ENCODE data around the gene BCL2L1. TPM values are rescaled to one million over a fixed set of nuclear protein-coding genes. Genes with fewer than 3 reads are reported as not detected.

Gene BCL2L1
- total and polyA plus RNA-seq, 10 donors = 18.7 to 167 (median 87.6) TPM

DNA sequence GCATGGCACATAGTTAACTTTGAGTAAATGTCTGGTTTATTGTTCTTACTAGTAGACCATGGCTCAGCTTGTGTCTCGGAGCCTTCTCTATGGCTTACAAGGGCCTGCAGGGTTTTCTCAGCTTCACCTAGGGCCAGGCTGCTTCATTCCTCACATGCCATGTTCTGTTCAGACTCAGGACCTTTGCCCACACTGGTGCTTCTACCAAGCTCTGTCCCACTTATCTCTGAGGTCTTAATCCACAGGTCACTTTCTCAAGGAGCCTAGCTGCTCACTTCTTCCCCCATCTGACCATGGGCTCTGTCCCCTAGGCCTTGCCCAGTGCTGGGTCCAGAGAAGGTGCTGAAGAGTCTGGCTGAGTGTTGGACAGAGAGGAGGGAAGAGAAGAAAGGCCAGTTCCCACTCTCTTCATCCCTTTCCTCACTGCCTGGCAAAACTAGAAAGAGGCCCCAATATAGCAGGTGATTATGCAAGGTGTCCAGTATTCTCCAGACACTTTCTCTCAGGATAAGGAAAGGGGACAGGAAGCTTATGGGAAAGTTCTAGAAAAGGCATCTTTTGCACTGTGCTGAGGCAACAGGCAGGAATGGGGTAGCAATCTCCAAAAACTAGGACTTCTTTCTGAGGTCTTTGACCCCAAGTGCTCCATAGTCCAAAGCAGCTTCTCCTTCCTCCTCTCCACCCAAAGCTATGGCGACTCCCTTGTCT lies 45.0 kb downstream of the BCL2L1 start:
- no peak for DNase-seq
- 84 to 97% (median 90%) methylated on average over 2 of the region's 2 CpGs for WGBS, 5 donors
- no peak overlapping the region for H3K4me3 ChIP-seq

GRCh38 chr20:31676609-31676989 lies 46.1 kb downstream of the BCL2L1 start:
- Histone ChIP-seq H3K27ac (peak overlapping the region; percentile 70 to 95 (median 84)), H3K27me3 (replicated peaks in 1 of 7) (no peaks in the 10 kb centered on the region), H3K4me1 (peaks cover 73 to 100% (median 91%) of the 10 kb centered on the region in 6 donors), H3K36me3 (peaks cover 0 to 61% (median 0%) of the 10 kb centered on the region in 6 donors), H3K9me3 (no peaks in the 10 kb centered on the region), H3K4me3 (peak overlapping the region in 1 of 8 donors; percentile 71)
- TF ChIP-seq POLR2AphosphoS5 (IDR thresholded peaks at IDR 0.05) (no peak), POLR2A (IDR thresholded peaks at IDR 0.05) (no peak)
- TF ChIP-seq, protein P1, sequence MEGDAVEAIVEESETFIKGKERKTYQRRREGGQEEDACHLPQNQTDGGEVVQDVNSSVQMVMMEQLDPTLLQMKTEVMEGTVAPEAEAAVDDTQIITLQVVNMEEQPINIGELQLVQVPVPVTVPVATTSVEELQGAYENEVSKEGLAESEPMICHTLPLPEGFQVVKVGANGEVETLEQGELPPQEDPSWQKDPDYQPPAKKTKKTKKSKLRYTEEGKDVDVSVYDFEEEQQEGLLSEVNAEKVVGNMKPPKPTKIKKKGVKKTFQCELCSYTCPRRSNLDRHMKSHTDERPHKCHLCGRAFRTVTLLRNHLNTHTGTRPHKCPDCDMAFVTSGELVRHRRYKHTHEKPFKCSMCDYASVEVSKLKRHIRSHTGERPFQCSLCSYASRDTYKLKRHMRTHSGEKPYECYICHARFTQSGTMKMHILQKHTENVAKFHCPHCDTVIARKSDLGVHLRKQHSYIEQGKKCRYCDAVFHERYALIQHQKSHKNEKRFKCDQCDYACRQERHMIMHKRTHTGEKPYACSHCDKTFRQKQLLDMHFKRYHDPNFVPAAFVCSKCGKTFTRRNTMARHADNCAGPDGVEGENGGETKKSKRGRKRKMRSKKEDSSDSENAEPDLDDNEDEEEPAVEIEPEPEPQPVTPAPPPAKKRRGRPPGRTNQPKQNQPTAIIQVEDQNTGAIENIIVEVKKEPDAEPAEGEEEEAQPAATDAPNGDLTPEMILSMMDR (IDR thresholded peaks at IDR 0.05 in 8 of 11, conservative IDR thresholded peaks at IDR 0.05 in 3 of 11) = no peak
- intact Hi-C loops (cut with DNase I; ENCODE audit: low total_unique reads) = loop anchor here (5.0 kb wide), 1 partner anchor 36 kb away; no protein-coding TSS in a partner anchor
- no peak for DNase-seq
- 80 to 91% (median 84%) methylated on average over 7 of the region's 7 CpGs for WGBS, 5 donors

More for the DNA sequence above, 45.0 kb downstream of the BCL2L1 start:
- Histone ChIP-seq H3K9me3 (no peaks in the 10 kb centered on the region), H3K27ac (peak overlapping the region; percentile 41 to 95 (median 84)), H3K4me1 (peaks cover 80 to 100% (median 96%) of the 10 kb centered on the region in 6 donors), H3K36me3 (peaks cover 0 to 64% (median 0%) of the 10 kb centered on the region in 6 donors), H3K27me3 (replicated peaks in 1 of 7) (no peaks in the 10 kb centered on the region)
- TF ChIP-seq, protein P1 (IDR thresholded peaks at IDR 0.05 in 8 of 11, conservative IDR thresholded peaks at IDR 0.05 in 3 of 11) = no peak
- TF ChIP-seq POLR2A (IDR thresholded peaks at IDR 0.05) = no peak
- no peak for TF ChIP-seq POLR2AphosphoS5 (IDR thresholded peaks at IDR 0.05)
- intact Hi-C loops (cut with DNase I; ENCODE audit: low total_unique reads) = loop anchor here (5.0 kb wide), 1 partner anchor 35 kb away; no protein-coding TSS in a partner anchor

DNA sequence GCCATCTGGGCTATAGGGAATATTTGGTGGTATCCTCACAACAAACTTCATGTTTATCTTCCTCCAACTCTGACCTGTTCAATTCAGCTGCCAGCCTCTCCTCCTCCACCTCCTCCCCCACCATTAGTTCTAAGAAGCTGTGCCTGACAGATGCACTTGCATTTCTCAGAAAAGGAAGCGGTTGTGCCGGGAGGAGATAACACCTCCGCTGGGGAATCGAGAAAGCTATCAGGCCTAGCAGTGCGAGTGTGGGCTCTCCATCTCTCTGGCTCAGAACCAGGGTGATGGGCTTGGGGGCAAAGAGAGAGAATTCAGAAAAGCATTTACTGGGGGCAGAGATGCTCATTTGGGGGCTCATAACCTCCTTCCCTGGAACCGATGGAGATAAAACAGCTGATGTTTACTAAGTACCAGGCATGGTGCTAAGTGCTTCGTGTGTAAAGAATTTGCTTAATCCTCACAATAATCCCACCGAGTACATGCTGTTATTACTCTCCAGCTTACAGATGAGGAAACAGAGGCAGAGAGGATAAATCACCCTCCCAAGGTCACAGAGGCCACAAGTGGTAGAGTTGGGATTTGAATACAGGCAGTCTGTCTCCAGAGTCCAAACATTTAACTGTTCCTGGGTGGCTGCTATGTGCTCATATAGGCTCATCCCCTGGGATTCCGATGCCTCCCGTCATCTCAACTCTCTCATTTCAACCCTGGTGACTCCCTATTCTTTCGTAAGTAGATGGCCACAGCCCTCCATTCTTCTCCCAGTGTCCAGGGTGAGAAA lies 46.6 kb downstream of the BCL2L1 start:
- Histone ChIP-seq H3K27ac (peak overlapping the region; percentile 70 to 95 (median 84)), H3K4me1 (peaks cover 67 to 100% (median 91%) of the 10 kb centered on the region in 6 donors), H3K27me3 (replicated peaks in 1 of 7) (no peaks in the 10 kb centered on the region), H3K4me3 (peak overlapping the region; percentile 1 to 71 (median 42)), H3K9me3 (no peaks in the 10 kb centered on the region), H3K36me3 (peaks cover 0 to 61% (median 0%) of the 10 kb centered on the region in 6 donors)
- 31 to 38% (median 33%) methylated on average over 11 of the region's 11 CpGs for WGBS, 5 donors
- intact Hi-C loops (cut with DNase I; ENCODE audit: low total_unique reads) = loop anchor here (5.0 kb wide), 1 partner anchor 36 kb away; no protein-coding TSS in a partner anchor
- TF ChIP-seq POLR2AphosphoS5 (IDR thresholded peaks at IDR 0.05) = peak in 2 of 3 donors; percentile 32 to 67
- TF ChIP-seq POLR2A (IDR thresholded peaks at IDR 0.05) = peak in 1 of 3 donors; percentile 8
- TF ChIP-seq, protein P1 (IDR thresholded peaks at IDR 0.05 in 8 of 11, conservative IDR thresholded peaks at IDR 0.05 in 3 of 11) = no peak
- DNase-seq = peak; percentile 80
